GM04504 (cell line): Measurements from ENCODE around the gene ZC3H7A.

Experiments
- DNase-seq: peaks from one replicate; pipeline ENCODE4 v3.0.0-alpha.2; 2012; ENCODE audit warnings: low read depth

ZC3H7A gene

GRCh38 chr16:11705311-11706025, 91.6 kb downstream of the ZC3H7A start:
- DNase-seq: no peak
